Stimulated activated CD8-positive, alpha-beta memory T cell treated with anti-CD3 and anti-CD28 coated beads, Interleukin-2, amount 100 ng/mL, for 1 hour (primary cell): ENCODE measurements around the gene CARMIL1.
A peak's percentile ranks its signal among the peaks of the same experiment; 100 is the strongest.

Experiments
- DNase-seq, 2 donors: peaks; one replicate each; pipeline ENCODE4 v3.0.0-alpha.2; 2020; ENCODE audit warnings: low read depth in 2 of 2

Gene CARMIL1

GRCh38 chr6:25278914-25279747 lies at the start of gene CARMIL1:
Gene CARMIL1 (plus strand): TSS chr6:25279374. CDS start chr6:25279796, 422 bp downstream.
- DNase-seq = peak; percentile 20 to 36

DNA sequence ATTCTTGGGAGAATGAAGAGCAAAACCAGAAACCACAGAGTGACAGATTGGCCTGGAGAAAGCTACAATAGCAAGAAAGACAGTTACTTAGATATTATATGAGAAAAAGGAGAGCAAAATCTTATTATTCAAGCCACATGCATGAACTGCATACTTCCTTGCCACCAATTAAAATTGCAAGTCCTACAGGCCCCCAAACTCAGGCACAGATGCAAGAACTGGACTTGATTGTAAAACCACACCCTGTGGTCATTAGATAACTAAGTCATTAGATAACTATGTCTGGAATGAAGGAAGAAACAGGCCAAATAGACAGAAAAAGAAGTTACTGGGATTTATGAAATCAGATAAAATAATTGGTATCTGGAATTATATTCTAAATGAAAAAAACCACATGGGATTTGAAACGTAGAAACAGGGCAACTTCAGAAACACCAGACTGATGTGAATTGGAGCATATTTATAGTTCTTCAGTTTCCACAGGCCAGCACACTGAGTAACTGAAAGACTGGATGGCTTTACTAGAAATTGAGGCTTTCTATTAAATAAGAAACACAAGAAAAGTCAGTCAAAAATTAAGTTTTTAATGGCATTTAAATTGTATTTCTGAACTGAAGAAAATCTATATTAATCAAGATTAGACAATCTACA lies 49.4 kb upstream of the CARMIL1 start:
- no peak for DNase-seq

DNA sequence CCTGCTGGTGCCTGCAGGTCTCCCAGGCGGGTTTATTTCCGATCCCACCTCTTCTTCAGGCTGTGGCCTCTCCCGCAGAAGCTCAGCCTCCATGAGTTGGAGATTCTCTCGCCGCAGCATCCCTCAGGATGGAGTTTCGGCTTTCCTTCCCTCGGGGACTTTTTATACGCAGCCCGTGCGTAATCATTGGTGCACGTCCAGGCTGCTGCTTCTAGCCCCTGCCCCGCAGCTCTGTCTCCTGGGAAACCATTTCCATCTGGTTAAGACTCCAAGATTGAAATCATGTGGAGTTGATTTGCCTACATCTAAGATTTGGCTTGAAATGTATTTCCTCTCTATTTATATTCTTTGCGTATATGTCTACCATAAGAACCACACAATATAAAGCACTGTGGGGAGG lies 46.7 kb upstream of the CARMIL1 start:
- no peak for DNase-seq

- DNase-seq = no peak
These were observed 45.9 kb upstream of the CARMIL1 start for GRCh38 chr6:25233226-25233625.

DNA sequence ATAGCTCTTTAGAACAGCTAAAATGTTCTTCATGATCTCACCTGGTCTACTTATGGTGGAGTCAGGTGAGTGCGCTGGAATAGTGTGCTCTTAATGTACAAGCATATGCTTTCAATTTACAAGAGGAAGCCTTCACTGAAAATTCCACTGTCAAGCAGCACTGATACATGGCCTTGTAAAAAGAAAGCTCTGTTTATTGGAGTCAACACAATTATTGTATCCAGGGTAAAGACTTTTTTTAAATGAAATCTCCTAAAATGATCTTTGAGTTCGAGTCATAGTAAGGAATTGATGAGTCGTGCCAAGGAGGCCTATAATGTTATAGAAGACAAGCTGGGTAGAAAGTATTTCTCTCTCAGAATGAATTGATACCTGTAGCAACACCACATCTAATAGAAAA lies 41.6 kb upstream of the CARMIL1 start:
- no peak for DNase-seq

DNA sequence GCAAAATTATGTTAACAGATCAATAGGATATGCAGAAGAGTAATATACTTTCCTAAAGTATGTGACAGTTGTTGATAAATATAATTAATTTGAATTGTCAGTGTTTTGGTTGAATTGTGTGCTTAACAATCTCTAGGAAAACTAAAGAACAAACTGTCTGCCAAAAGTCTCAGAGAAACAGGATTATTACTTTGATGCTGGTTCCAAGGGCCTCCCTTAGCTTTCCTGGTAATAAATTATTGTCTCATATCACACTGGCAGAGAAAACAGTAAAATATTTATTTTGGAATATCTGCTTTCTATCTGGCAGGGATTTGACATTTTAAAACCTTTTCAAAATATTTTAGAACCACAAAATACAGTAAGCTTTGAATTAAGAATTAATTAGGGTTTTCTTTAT lies 40.1 kb upstream of the CARMIL1 start:
- DNase-seq = no peak

DNA sequence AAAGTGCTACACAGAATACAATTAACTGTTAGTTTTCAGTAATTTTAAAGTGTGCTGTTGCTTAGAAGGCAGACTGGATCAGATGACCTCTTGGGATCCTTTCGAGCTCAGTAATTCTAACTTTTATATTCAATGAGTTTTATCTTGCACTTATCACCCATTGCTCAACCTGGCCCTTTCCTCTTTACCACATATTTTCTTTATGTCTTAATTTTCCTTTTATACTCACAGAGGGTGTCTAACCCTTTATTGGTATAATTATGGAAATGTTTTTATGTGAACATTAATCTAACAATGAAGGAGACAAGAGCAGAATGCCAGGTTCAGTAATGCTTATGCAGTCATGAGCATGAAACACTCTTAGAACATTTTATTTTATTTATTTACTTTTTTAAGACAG lies 39.7 kb upstream of the CARMIL1 start:
- DNase-seq = no peak

DNA sequence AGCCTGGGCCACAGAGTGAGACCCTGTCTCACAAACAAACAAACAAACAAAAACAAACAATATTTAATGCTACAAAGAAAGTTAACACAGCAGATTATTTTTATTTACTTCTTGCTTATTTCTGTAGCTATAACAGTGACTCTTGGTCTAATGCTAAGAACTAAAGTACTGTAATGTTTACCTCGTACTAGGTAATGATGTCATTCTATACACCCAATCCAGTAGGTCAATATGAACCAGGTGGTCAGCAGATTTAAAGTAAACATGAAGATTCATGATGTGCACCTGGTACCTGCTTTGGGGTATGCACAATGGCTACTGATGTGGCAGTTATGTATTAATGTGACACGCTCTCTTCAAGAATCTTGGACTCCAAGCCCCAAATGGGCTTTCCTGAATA lies 36.6 kb upstream of the CARMIL1 start:
- no peak for DNase-seq

DNA sequence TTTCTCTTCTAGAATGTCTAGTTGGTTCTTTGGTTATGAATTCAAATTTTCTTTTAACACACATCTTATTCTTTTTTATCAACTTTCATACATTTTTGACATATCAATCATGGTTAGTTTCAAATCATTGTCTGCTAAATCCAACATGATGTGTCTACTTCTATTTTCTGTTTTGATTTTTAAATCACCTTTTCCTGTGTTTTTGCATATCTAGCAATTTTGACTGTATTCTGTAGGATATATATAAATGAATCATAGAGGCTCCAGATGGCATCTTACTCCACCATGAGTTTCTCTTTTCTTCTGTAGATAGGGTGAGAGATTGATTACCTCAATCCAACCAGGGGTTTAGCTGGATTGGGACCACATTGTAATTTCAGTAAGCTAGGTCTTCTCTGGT lies 34.3 kb upstream of the CARMIL1 start:
- no peak for DNase-seq

DNA sequence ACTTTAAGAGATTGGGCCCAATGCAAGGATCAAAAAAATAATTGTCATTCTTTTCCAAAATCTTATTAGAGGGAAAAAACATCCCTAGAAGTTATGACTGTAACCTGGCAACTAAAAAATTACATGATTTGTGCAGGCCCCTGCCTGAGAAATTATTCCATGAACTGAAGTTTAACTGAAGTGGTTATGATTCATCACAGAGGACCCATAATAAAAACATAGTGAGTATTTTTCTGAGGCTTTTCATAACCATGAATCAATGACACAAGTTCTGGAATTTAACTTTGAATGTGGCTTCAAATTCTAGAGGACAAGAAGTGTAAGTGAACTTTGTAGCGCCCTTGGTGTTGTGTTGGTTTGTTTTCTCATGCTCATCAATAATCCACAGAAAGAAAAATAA lies 31.1 kb upstream of the CARMIL1 start:
- DNase-seq = no peak

- no peak for DNase-seq
These were observed 30.0 kb upstream of the CARMIL1 start for GRCh38 chr6:25249133-25249532.

DNA sequence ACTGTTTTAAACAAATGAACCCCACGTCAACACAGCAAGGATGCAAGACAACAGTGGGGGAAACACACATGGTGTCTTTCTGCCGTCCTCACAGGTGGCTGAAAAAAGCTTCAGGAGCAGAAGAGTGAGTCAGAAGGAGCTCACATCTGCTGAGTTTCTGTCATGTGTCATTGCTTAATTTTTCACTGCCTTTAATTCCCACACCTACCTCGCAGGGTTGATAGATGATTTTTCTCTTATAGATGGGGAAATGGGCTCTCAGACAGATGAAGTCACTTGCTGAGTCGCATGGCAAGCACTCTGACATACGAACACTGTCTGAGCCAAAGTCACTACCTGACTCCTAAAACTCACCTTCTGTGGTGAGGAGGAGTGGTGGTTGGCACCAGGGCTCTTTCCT lies 28.3 kb upstream of the CARMIL1 start:
- DNase-seq = no peak

DNA sequence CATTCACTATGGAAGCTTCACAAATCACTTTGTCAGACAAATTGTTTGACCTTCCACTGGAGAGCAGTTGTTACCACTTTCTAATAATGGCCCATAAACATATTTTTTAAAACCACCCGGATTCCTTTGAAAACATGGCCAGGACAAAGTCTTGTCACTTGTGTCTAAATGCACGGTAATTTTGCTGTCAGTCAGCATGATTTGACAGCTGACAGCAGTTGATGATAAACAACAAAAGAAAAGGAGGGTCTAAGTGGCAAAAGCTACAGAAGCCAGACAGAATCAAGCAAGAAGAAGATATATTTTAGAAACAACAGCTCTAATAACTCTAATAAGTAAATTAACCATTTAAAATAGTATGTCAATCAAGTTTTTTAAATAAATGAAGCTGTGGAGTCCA lies 27.7 kb upstream of the CARMIL1 start:
- no peak for DNase-seq

DNA sequence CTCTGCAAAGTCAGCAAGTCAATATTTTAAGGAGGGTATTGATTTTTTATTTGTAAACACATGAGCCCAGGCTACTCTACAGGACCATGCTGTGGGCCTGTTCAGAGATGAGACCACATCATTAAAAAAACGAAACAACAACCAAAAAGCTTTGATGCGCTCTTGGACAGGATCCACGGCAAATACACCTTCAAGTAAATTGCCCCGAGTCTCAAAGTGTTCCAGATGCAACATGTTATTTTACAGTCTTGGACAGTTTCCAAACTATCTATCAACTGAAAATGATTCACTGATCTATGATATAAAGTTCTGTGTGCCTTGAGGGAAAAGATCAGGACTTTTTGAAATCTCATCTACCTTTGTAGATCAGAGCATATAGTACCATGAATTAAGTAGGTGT lies 25.8 kb upstream of the CARMIL1 start:
- no peak for DNase-seq

GRCh38 chr6:25254671-25255070 lies 24.5 kb upstream of the CARMIL1 start:
- DNase-seq = no peak

- no peak for DNase-seq
These were observed 21.4 kb upstream of the CARMIL1 start for GRCh38 chr6:25257686-25258348.

GRCh38 chr6:25259756-25260155 lies 19.4 kb upstream of the CARMIL1 start:
- DNase-seq = no peak

GRCh38 chr6:25263657-25264056 lies 15.5 kb upstream of the CARMIL1 start:
- no peak for DNase-seq

DNA sequence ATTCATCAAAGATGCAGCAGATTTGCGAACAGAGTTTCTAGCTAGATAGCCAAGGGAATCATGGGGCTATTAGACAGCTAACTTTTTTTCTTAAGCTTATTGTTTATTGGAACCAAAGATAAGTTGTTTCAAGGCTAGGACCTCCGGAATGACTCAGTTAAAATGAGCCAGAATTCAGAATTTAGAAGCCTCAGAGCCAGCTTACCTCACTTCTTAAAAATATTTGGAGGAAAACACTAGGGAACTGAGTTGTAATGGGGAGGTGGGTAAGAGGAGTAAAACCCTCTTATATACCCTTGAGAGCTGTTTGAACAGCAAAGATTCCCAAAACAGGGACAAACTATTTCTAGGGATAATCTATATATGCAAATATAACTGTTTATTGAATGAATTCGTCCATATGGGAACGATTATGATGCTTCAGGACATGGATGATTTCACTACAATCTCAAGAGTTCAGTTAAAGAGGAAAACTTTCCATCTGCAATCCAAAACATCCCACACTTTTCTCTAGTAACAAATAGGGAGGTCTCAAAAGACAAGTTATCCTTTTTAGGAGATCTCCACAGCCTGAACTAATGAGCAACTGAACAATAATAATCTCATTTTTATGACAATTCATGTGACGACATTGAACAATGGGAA lies 12.6 kb upstream of the CARMIL1 start:
- no peak for DNase-seq

DNA sequence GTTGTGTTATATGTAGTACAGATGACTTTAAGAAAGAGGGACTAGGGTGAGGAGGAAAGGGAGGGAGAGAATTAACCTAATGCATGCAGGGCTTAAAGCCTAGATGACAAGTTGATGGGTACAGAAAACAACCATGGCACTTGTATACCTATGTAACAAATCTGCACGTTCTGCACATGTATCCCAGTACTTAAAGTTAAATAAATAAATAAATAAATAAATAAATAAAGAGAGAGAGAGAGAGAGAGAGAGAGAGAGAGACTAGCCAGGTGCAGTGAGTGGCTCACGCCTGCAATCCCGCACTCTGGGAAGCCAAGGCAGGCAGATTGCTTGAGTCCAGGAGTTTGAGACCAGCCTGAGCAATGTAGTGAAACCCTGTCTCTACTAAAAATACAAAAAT lies 11.5 kb upstream of the CARMIL1 start:
- no peak for DNase-seq

DNA sequence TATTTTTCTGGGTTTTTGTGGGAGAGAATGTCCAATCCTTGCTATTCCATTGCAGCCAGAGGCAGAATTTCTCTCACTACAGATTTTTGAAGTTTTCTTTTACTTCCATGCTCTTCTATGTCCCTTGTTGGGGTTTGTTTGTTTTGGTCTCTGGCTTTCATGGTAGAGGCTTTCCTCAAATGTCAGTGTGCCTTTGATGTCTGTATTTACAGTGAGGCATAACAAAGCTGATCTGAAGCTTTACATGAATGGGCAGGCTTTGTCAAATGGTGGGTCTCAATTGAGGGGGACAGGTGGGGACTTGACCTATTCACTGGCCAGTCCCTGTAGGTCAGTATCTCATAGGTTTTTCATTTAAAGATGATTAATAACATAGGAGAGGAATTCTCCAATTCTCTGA lies 8.6 kb upstream of the CARMIL1 start:
- DNase-seq = no peak

DNA sequence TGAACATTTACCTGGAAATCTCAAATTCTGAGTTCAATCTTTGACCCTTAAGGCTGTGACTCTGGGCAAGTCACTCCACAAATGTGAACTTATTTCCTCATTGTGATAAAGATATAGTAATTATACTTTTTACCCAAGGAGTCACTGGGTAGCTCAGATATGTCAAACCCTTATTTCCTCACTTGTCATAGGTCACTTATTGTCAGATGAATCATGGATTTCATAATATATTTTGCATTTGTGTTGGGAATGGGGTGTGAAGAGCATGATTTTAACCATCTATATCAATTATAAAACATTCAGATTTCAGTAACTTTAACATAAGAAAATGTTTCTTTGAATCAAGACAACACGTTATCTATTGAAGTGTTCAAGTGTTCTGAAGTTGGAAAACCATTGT lies 3.7 kb upstream of the CARMIL1 start:
- DNase-seq = no peak
